Midbrain (tissue), 1 donor: ENCODE results near the gene TRPM6.
"Not testable (repeated sequence)": the region's sequence is repeated elsewhere in the genome, so short reads cannot be mapped to it uniquely, and the experiment has no call there.

ENCODE experiments used
- DNase-seq: peaks from one replicate; lab custom pipeline; 2025; lab: John Stamatoyannopoulos, UW

Gene TRPM6, protein sequence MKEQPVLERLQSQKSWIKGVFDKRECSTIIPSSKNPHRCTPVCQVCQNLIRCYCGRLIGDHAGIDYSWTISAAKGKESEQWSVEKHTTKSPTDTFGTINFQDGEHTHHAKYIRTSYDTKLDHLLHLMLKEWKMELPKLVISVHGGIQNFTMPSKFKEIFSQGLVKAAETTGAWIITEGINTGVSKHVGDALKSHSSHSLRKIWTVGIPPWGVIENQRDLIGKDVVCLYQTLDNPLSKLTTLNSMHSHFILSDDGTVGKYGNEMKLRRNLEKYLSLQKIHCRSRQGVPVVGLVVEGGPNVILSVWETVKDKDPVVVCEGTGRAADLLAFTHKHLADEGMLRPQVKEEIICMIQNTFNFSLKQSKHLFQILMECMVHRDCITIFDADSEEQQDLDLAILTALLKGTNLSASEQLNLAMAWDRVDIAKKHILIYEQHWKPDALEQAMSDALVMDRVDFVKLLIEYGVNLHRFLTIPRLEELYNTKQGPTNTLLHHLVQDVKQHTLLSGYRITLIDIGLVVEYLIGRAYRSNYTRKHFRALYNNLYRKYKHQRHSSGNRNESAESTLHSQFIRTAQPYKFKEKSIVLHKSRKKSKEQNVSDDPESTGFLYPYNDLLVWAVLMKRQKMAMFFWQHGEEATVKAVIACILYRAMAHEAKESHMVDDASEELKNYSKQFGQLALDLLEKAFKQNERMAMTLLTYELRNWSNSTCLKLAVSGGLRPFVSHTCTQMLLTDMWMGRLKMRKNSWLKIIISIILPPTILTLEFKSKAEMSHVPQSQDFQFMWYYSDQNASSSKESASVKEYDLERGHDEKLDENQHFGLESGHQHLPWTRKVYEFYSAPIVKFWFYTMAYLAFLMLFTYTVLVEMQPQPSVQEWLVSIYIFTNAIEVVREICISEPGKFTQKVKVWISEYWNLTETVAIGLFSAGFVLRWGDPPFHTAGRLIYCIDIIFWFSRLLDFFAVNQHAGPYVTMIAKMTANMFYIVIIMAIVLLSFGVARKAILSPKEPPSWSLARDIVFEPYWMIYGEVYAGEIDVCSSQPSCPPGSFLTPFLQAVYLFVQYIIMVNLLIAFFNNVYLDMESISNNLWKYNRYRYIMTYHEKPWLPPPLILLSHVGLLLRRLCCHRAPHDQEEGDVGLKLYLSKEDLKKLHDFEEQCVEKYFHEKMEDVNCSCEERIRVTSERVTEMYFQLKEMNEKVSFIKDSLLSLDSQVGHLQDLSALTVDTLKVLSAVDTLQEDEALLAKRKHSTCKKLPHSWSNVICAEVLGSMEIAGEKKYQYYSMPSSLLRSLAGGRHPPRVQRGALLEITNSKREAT (N-terminal part only)

DNA sequence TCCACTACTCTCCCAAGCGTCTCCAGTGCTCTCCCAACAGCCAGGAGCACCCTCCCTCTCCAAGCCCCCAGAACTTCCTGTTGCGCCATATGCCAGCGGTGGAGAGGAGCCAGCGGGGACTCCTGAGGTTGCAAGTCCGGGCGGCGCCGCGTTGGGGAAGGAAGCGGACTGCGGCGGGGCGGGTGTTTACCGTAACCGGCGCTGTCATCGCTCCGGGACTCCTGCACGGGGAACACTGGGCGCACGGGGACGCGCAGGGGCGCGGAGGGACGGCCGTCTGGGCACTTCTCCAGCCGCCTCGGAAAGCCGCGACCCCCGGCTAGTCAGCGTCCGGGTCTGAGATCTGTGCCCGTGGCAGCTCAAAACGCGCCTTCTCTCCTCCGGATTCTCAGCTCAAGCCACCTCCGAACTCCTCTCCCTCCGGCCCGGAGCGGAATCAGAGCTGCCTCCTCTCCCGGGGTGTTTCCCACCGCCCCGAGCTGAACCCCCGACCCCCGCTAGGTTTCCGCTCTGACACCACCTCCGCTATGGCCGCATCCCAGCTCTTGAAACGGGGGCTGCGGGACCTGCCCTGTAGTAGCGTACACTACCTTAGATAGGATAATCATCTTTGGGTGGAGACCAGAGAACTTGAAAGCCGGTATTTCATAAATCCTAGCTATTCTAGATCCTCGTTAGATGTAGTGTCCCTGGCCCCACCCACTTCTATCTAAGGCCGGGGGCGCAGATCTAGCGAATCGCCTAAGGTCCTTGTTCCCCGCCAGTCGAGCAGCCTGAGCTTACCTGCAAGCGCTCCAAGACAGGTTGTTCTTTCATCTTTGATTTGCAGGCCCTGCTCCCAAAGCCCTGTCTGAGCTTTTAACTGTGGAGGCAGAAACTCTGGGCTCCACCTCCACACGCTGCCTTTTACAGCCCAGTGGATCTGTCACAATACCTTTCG lies at the start of gene TRPM6:
Gene TRPM6 (minus strand): TSS at position 881 of the 940 bp plus-strand sequence. CDS start 65 bp downstream, at position 816.
- DNase-seq, result no peak

DNA sequence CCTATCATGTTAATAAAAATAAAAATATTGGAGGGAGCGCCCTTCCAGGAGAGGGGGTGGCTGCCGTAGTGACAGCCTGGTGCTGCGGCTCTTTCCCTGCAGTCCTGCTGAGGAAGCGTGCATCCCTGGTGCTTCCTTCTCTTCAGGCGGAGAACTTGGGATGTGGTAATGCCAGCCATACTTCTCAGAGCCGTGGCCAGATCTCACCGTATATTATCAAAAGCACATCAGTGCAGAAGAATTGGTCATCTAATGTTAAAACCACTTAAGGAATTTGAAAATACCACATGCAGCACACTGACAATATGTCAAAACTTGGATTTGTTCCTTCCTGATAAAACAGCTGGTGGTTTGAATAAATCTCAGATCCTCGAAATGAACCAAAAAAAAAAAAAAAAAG lies 47.3 kb upstream of the TRPM6 start:
- DNase-seq, result no peak

DNA sequence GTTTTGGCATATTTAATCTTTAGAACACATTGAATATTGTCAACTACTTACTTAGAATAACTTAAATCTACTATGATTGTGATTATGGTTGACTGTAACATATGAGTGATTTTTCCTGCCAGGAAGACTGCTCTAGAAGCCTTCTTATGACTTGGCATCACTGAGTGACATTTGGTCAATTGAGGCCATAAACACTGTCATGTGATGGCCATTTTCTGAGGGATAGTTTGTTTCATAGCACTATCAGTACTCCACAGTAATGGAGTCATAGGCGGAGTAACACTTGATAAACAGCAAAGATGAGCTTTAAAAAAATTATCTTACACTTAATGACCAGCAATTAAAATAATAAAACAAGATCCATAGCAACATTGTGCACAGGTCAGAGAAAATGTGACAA lies 34.0 kb upstream of the TRPM6 start:
- no peak for DNase-seq

DNA sequence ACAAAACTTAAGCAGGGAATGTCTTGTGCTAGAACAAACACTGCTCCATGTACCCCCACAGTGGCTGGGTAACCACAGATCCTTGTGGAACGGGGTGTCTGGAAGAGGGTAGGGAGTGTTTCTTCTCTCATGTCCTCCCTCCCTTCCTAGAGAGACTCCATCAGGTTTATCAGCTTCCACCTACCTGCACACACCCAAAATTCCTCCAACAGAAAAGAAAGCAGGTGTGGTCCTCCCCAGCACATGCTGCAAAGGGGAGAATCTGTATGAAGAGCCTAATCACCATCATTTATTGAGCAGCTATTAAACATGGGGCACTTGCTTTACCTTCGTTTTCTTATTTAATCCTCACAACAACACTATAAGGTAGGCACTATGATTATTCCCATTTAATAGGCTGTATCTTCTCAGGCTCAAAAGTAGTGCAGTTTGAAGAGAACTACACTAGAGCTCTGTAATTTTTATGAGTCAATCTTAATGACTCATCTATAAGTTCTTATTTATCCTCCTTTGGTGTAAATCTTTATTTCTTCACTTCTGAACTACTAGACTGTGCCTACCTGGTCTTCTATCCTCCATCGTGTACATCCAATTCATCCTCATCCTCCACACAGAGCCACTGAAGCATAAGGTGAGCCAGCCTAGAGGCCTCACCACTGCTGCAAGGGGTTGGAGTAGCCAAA lies 33.4 kb upstream of the TRPM6 start:
- DNase-seq, result no peak

DNA sequence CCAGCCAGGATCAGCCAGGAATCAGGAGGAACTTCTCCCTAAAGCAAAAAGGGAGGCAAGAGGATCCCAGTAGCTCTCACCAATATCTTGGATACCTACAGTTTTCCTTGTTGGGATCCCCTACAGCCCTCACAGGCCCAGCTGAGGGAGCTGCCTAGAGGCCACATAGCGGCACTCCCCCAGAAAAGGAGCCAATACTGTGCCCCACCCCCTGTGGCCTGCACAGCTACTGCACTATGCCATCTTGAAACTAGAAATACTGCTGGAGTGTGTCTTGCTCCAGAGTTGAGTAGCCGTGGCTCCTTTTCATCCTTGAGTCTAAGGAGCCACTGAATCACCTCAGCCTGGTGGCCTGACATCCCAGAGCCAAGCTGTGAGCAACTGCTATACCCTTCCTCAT lies 22.3 kb upstream of the TRPM6 start:
- no peak for DNase-seq

DNA sequence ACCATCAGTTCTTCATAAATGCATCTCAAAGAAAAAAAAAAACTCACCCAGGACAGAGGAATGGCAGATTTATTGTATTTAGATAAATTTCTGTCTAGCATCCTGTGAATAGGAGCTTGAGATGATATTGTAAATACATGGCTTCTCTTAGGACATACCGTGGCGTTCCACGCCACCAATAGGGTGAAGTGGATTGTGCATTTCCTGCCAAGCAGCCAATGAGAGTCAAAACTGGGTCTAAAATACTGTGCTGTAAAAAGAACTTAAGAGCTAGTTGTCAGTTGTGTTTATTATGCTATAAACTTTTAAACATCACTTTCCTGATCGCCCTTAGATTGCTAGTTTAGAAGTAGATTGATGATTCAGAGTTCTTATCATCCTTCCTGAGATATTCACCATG lies 20.9 kb upstream of the TRPM6 start:
- no peak for DNase-seq

DNA sequence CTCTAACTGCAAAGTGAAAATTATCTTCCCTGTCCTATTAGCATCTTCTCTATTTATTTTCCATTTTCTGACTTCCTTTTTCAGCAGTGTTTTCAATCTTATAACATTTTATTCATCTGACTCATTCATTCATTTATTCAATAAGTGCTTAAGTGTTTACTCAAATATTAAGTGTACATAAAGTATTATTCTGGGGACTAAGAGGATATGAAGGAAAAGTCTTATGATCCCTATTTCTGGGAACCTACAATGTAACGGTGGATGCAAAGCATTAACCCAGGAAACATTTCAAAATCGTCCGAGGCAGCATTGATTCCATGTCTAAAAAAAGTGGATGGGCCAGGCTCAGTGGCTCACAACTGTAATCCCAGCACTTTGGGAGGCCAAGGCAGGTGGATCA lies 19.4 kb upstream of the TRPM6 start:
- no peak for DNase-seq

DNA sequence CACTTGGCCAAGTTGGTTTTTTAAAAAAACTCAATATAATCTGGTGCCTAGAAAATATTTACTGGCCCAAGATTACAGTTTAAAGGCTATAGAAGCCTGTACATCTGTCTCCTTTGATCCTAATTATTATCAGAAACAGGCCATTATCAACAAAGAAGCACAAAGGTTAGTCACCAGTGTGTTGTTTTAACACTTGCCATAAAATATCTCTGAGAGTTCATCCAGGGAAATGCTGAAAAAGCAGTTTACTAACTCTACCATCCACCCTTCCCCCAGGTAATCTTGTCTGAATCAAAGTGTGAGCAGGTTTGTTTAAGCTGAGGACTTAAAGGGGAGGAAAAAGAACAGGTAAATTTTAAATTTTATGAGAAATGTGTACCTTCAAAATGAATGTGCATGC lies 13.3 kb upstream of the TRPM6 start:
- DNase-seq, result no peak

DNA sequence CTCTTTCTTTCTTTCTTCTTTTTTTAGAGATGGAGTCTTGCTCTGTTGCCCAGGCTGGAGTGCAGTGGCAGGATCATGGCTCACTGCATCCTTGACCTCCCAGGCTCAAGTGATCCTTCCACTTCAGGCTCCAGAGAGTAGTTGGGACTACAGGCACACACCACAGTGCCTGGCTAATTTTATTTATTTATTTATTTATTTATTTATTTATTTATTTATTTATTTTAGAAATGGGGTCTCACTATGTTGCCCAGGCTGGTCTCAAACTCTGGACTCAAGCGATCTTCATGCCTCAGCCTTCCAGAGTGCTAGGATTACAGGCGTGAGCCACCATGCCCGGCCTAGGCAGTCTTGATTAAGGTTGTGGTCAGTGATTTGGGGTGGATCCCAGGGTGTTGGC lies 728 bp upstream of the TRPM6 start:
- DNase-seq, result not testable (repeated sequence)

DNA sequence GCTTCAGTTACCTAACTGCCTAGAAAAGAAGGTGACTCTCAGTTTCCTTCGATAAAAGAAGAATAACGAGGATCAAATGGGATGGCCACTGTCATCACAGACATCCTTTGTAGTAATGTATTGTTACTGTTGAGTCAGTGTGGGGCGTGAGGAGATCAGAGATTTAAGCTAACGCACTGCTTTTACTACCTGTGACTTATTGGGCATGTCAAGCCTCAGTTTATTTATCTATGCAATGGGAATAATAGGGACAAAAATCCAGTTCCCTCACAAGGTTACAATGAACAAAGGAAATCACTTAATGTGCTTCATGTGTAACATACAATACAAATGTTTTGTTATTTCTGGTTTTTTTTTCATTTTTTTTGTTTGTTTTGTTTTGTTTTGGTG lies 255 bp upstream of the TRPM6 start:
- no peak for DNase-seq

DNA sequence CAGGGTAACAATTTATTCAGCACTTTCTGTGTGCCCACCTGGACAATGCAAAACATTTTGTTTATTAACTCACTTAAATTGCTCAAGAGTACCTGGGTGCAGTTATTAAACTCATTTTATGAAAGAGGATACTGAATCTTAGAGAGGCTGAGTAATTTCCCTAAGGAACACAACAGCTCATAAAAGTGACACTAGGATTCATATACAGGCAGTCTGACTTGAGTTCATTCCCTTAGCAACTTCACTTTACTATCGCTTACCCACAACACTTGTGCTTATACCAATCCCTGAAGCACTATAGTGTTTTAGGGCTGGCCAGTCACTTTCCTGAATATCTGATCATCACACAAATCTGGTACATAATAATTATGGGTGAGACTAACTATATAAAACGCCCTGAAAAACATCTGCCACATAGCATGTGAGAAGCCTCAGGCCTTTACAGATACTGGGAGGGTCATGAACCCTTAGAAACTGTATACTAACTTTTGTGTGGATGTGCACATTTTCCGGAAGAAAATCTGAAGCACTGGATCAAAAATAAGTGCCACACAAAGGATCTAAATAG lies 11.3 kb downstream of the TRPM6 start:
- no peak for DNase-seq

DNA sequence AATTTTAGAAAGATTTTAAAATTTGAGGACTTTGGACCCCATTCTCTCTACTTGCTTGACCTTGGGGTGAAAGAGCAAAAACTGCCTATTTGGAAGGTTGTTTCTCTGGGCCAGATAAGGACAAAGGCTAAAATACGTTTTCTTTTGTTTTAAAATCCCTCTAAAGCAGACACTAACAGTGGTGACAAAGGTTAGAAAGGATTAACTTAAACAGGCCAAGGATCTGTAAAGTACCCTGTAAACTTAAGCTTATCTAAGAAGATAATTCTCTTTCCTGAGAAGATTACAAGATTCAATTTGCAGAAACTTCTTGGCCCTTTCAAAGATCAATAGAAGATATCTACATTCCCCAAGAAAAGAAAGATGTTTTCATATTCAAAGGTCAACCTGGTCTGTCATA lies 12.1 kb downstream of the TRPM6 start:
- DNase-seq, result no peak

DNA sequence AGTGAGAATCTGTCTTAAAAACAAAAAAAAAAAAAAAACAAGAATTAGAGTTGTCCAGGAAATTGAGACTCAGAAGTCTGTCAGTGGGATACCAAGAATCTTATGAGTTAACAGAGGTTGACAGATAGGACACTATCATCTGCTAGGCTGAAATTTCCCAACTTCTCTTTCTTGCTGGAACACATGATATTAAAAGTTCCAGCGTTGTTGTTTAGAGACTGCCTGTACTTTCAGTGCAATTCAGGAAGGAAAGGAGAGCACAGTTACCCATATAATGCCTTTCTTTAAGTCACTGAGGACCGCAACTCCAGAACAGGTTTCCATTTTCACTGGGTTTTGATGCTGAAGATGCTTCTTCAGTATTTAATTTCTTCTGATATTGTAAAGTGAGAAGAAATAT lies 13.5 kb downstream of the TRPM6 start:
- DNase-seq, result no peak

DNA sequence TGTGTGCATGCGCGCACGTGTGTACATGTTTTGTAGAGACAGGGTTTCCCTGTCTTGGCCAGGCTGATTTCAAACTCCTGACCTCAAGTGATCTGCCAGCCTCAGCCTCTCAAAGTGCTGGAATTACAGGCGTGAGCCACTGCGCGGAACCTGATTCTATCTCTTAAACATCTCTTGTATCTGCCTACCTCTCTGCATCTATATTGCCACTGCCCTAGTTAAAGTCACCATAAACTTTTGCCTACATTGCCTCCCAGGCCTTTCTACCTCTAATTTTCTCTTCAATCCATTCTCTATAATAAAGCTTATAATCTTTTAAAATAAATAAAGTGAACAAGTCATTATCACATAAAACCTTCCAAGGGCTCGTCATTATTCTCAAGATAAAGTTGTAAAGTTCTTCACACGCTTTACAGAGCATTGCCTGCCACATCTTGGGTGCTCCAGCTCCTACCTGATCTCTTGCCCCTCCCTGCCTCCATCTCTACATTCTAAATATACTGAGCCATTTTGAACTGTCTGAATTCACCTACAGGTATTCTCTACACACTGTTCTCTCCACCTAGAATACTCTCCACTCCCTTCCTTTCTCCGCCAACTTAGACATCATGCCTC lies 15.0 kb downstream of the TRPM6 start:
- no peak for DNase-seq

DNA sequence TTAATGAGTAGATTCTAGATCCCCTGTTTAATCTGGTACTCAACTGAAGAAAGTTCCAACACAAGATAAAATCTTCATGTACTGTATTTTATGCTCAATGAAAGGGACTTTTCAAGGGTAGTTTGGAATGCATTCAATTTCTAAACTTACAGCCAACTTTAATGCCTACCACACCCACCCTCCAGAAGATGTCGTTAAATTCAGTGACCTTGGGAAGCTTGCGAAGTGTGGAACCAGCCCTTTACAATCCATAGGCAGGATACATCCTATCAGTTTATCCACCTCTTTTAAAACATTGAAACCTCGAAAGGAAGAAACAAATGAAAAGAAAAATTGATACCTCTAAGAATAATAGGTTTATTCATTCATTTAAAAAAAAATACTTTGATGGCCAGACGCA lies 20.2 kb downstream of the TRPM6 start:
- DNase-seq, result no peak

DNA sequence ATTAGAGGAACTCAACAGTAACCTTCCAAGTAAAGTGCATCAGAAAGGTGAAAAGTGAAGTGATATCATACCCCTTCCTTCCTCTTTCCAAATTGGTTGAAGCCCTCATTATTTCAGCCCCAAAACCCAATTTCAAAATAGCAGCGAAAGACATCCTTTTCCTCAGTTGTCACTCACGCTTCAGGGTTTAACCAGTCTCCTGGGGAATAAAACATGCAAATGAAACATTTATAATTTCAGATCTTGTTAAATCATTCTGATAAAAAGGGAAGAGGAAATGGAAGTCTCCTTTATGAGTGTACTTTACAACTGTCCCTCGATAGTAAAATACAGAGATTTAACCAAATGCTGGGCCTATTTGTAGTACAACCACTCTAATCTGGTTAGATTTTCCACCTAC lies 22.5 kb downstream of the TRPM6 start:
- DNase-seq, result no peak

DNA sequence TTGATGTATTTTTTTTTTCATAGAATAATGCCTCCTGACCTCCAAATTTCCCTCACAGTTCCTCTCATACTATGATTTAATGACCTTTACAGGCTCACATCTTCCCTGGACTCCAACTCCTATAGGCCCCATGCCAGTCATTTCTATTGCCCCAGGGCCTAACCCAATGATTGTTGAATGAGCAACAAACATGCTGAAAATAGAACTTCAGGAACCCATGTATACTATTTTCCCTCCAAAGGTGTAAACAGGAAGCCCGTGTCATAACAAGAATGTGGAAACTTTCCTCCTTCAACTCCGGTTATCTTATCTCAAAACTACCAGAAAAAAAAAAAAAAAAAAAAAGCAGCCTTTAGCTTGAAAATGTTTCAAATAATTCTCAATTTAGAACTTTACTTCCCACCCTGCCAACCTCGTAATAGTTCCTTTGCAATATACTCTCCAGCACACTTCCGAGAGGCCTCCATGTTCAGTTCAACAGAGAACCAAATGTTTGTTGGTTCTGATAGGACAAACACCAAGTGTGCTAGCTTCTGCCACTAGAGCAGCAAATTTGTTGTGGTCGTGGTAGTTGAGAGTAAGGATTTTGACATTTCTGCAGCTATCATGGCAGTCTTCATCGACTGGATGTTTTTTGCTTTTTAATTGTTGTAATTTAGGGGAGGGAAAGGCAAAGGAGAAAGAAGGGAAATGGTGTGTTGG lies 25.8 kb downstream of the TRPM6 start:
- DNase-seq, result no peak

DNA sequence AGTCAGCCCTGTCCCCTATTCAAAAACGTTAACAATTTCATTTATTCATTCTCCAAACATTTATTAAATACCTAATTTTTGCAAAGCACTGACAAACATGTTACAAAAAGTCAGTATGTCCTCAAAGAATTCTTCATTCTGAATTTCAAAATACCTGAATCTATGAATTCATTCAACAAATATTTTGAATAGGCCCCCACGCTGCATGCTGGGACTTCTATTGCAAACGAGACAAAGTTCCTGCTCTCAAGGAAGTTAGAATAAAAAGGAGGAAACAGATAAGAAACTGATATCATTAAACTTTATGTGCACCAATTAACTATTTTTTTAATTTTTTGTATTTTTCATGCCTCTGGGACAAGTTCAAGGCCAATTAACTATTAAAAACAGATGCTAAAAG lies 26.6 kb downstream of the TRPM6 start:
- DNase-seq, result no peak

DNA sequence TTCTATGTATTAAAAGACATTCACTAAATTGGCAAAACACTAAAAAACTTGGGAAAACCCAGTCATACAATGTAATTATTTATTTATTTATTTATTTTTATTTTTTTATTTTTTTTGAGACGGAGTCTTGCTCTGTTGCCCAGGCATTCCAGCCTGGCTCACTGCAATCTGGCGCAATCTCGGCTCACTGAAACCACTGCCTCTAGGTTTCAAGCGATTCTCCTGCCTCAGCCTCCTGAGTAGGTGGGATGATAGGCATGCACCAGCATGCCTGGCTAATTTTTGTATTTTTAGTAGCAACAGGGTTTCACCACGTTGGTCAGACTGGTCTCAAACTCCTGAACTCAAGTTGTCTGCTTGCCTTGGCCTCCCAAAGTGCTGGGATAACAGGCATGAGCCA lies 27.5 kb downstream of the TRPM6 start:
- not testable (repeated sequence) for DNase-seq
